HL-60 (cell line): Measurements from ENCODE around the gene LMNTD1.

Experiments
- SPI1 ChIP-seq: IDR thresholded peaks from 2 replicates; pipeline ENCODE4 v1.6.1; 2012; ENCODE audit warnings: low read depth, mild to moderate bottlenecking, borderline replicate concordance
- TF ChIP-seq, protein P1 (sequence below): IDR thresholded peaks from one replicate; pipeline ENCODE4 v1.5.1; 2011; ENCODE audit warnings: low read length, control low read depth, inconsistent platforms; ENCODE audit not compliant: insufficient read depth

DNA sequence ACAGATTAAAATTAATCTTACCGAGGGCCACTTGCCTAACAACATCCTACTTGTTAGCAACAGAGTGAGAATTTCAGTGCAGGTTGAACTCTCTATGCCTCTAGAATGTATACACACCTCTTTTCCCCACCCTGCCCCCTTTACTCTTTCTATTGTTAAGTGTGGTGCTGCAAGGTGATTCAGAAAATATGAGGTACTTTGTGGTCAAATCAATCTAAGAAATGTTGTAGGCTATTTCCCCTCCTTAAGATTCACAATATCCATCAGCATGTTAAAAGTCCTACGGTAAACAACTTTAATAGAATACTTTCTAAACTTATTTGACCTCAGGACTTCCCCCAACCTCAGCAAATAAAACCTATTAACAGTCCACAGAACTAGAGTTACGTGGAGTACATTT, 106.0 kb downstream of the LMNTD1 start:
- TF ChIP-seq, protein P1, sequence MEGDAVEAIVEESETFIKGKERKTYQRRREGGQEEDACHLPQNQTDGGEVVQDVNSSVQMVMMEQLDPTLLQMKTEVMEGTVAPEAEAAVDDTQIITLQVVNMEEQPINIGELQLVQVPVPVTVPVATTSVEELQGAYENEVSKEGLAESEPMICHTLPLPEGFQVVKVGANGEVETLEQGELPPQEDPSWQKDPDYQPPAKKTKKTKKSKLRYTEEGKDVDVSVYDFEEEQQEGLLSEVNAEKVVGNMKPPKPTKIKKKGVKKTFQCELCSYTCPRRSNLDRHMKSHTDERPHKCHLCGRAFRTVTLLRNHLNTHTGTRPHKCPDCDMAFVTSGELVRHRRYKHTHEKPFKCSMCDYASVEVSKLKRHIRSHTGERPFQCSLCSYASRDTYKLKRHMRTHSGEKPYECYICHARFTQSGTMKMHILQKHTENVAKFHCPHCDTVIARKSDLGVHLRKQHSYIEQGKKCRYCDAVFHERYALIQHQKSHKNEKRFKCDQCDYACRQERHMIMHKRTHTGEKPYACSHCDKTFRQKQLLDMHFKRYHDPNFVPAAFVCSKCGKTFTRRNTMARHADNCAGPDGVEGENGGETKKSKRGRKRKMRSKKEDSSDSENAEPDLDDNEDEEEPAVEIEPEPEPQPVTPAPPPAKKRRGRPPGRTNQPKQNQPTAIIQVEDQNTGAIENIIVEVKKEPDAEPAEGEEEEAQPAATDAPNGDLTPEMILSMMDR: no peak
- TF ChIP-seq SPI1: no peak
